GM19099 (cell line): ENCODE results near the gene PODXL2.

ENCODE experiments used
- POLR2A ChIP-seq: IDR thresholded peaks from 3 replicates; pipeline ENCODE4 v1.6.1; 2011; ENCODE audit warnings: low read depth; ENCODE audit not compliant: insufficient read length; ENCODE audit errors: extremely low read depth

Gene PODXL2

DNA sequence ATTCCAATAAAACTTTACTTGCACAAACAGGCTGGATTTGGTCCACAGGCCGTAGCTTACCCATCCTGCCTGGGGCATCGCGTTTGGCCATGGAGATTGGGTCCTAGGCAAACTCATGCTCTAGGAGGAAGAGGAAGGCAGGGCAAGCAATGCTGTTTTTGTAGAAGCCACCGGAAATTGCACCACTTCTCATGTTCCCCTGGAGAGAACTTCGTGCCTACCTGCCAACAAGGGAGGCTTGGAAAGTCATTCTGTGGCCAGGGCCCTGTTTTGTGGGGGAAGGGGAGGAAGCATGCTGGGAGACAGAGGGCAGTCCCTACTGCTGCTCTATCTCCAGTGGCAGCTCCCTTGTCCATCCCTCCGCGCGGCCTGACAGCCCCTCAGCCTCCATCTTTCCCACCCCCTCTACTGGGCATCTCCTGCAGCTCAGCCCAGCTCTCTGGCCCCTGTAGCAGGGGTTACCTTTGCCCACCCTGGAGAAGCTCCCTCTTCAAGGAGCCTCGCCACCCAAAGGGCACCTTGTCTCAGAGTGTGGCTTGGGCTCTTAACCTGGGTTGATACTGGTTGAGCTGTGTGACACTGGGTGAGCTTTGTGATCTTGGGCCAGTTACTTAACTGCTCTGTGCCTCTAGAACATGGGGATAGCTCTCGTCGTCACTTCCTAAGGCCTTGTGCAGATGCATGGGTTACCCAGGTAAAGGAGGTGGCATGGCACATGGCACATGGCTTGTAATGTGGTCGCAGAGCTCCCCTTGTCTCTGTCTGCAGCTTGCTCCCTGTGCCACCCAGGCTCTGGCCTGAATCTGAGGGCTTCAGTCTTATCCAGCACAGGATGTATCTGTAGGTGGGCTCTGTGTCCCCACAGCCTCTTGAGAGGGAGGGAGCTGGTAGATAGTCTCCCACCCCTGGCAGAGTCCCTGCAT is 49.9 kb downstream of the PODXL2 start:
- TF ChIP-seq POLR2A: no peak

DNA sequence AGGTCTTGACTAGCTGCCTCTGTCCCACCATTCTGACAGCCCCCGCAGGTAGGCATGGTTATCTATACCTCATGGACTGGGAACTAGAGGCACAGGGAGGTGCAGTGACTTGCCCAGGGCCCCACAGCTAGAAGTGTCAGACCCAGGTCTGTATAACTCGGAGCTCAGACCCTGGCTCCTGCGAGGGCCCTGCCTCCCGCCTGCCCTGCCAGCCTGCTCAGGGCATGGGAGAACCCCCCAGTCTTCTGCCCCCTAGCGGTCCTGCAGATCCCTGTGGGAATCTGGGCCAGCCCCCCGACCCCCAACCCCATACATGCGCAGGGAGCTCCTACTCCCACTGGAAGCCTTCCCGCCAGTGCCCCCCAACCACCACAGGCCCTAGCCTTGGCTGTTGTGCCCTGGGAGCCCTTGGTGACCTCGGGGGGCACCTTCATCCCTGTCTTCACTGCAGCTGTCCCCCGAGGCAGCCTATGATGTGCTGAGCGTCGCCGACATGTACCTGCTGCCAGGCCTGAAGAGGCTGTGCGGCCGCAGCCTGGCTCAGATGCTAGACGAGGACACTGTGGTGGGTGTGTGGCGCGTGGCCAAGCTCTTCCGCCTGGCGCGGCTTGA is 50.7 kb downstream of the PODXL2 start:
- no peak for TF ChIP-seq POLR2A

- no peak for TF ChIP-seq POLR2A
Observed at GRCh38 chr3:127680146-127680661, 51.2 kb downstream of the PODXL2 start.

- TF ChIP-seq POLR2A: no peak
Observed at GRCh38 chr3:127680798-127681221, 51.8 kb downstream of the PODXL2 start.

DNA sequence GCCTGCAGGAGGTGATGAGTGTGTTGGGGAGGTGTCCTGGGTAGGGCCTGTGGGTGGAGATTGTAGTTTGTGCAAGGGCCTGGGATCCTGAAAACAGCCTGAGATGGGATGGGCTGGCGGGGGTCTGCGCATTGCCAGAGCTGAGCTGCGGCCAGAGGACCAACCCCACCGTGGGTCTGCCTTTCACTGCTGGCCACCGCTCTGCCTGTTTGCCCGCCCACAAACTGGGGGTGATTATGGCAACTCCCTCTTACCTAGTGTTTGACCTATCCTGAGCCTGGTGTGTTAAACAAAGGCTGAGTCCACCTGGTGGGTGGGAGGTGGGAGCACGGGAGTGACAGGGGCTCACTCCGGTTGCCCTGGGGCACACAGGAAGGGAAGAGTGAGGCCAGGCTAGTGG is 53.6 kb downstream of the PODXL2 start:
- TF ChIP-seq POLR2A: no peak

DNA sequence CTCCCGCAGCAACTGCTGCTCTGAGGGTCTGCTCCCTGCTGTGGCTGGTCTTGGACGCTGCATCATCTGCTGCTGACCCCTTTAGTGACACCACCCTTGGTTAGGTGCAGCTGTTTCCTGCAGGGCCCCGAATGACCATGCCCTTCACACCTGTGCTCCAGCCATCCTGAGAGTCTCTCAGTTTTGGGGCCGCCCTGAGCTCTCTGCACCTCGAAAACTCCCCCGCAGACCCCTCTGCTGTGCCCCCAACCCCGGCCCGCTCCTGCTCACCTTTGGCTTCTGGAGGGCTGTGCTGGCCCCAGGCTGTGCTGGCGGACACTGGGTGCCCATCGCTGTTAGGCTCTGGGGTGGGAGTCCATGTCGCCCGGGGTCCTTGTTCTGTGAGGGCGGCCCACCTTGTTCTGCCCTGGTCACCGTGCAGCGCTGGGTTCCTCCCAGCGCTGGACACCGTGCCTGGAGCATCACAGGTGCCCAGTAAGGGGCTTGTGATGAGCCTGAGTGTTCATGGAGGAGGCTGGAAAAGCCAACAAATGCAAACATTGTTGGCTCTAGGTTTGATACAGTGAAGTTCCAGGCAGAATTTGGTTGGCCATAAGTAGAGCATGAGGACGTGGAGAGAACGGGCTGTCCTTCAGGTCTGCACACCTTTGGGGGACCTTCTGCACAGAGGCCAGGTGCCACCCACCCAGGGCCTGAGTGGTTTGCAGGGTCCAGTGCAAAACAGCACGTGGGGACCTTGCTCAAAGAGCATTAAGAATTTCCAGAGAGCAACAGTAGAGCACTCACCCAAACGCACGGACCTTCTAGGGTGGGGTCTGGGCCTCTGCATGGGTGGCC is 56.1 kb downstream of the PODXL2 start:
- TF ChIP-seq POLR2A: no peak

- TF ChIP-seq POLR2A: no peak
Observed at GRCh38 chr3:127685708-127686511, 56.9 kb downstream of the PODXL2 start.

DNA sequence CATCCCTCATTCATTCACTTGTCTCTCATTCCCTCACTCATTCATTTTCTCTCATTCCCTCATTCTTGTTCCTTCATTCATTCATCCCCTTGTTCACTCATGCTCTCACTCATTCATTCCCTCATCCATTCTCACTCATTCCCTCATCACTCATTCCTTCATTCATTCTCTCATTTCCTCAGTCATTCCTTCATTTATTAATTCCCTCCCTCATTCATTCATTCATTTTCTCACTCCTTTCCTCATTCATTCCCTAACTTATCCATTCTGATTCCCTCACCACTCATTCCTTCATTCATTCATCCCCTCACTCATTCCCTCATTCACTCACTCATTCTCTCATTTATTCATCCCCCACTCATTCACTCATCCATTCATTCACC is 57.5 kb downstream of the PODXL2 start:
- no peak for TF ChIP-seq POLR2A

DNA sequence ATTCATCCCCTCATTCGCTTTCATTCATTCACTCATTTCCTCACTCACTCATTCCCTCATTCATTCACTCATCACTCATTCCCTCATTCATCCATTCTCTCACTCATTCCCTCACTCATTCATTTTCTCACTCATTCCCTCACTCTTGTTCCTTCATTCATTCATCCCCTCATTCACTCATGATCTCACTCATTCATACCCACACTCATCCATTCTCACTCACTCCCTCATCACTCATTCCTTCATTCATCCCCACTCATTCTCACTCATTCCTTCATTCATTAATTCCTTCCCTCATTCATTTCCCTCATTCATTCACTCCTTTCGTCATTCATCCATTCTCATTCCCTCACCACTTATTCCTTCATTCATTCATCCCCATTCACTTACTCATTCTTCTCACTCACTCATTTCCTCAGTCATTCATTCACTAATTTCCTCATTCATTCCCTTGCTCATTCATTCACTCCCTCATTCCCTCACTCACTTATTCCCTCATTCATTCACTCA is 58.3 kb downstream of the PODXL2 start:
- no peak for TF ChIP-seq POLR2A

GRCh38 chr3:127688022-127688415 is 59.0 kb downstream of the PODXL2 start:
- TF ChIP-seq POLR2A: no peak

DNA sequence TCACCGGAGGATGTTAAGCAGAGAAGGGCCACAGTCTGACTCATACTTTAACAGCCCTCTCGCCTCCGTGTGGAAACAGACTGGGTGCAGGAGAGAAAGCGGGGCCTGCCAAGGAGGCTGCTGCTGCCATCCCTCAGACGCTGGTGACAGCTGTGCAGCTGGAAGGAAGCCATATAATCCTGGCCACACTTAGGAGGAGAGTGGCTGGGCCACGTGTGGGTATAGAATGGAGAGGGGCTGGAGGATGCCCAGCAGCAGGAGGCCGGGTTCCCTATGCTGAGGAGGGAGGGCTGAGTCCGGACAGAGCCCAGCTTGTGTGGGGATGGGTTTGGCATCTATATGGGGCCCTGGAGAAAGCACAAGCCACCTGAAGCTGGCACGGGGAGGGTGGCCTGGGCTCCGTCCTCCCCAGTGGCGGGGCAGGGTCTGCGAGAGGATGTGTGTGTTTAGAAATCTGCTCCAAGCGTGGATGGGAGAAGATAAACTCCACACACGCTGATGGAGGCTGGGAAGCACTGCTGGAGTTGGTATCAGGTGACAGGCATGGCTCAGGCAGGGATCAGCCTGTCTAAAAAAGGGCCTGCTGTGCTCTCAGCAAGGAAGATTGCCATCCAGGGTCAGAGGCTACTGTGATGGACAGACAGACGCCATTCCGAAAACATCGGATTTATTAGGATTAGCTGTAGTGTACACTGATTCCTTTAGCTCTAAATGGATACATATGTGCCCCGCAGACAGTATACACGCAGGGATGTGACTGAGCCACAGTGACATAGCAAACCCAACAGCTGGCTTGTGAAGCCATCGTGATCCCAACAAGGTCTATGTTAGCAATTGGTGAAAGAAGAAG is 59.7 kb downstream of the PODXL2 start:
- no peak for TF ChIP-seq POLR2A

DNA sequence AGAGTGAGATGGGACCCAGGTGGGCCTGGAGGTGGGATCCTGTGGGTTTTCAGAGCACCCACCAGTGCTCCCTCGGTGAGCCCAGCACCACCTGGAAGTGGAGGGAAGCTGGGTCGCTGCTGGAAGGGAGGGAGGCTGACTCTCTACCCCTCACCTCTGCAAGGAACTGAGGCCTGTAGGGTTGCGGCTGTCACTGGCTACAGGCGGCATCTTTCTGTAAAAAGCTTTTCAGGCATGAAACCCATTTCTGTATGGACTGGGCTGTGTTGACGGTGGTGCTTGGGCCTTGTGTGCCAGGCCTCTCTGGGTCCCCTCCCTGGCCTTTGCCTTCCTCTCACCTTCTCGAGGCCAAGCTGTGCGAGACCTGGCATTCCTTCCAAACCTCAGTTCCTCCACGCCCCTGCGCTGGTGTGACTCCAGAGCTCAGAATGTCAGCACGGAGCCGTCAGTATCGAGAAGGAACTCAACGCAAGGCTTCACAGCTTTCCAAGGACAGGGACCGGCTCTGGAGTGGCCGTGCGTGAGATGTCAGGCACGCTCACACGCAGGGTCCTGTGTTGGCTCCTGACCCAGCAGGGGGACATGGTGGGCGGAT is 60.4 kb downstream of the PODXL2 start:
- no peak for TF ChIP-seq POLR2A

DNA sequence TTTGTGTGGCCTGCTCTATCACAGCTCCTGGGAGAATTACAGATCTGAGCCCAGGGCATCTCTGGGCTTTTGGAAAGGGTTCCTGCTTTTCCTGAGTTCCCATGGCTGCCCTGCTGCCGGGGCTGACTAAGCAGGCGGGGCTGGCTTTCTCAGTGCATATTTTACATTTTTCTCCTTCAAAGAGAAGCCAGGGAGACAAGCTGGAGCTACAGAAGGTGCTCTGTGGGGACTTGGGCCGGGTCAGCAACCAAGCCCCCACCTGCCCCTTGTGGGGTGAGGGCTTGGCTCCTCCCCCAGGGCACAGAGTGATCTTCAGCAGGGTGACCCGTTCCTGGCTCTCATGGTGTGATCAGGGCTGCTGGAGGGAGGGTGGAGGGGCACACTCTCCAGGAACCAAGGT is 61.1 kb downstream of the PODXL2 start:
- no peak for TF ChIP-seq POLR2A

DNA sequence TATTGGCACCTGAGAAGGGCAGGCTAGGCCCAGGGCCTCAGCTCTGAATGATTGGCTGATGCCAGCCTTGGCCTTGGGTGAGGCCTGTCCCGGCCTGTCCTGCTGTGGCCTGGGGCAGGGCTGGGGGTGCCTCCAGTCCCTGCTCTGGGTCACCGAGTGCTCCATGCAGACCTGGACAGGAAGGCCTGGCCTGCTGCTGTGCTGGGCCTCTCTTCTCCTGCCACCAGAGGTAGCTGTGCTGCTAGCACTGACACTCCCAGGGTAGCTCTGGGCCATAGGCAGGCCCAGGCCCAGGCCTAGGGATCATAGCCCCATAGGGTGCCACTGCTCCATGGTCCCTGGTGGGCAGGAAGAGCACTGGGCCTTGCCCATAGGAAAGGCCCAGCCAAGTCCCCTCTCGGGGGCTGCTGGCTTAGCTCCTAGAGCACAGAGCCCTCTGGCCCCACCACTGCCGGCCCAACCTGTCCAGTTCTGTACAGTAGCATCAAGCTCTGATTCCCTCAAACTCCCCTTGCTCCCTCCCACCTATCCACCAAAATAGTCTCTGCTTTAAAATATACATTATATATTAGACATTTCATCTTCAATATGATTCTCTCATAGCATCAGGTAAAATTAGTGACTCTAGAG is 62.0 kb downstream of the PODXL2 start:
- no peak for TF ChIP-seq POLR2A
